GM12878 (cell line): ENCODE results near the gene POU6F2. TPM values are rescaled to one million over a fixed set of nuclear protein-coding genes. Genes with fewer than 3 reads are reported as not detected.

Experiments used
- ATAC-seq: fragments of 200-7000 bp; cut with Tn5 transposase; 3 replicates; pipeline ENCODE4 v1.9.1; 2020; ENCODE audit warnings: mild to moderate bottlenecking, moderate library complexity
- BruUV-seq: library from RNA; stranded (reverse); fragments of 400-500 nt; replicated peaks from 2 replicates; lab custom pipeline; 2021; lab: Mats Ljungman, UMichigan
- CTCF ChIA-PET: fragments of 300-600 bp; sonication (Branson Sonifier 250); formaldehyde crosslinking; extraction: SDS; loops from one replicate; lab custom pipeline; 2021; ENCODE audit warnings: inconsistent platforms; lab: Yijun Ruan, JAX
- POLR2A ChIA-PET: fragments of 350-600 bp; formaldehyde crosslinking; extraction: SDS; loops from one replicate; lab custom pipeline; 2021; ENCODE audit warnings: inconsistent platforms; lab: Charles Lee
- RAD21 ChIA-PET: fragments of 300-600 bp; sonication (Branson Sonifier 250); formaldehyde crosslinking; loops from one replicate; lab custom pipeline; 2023; ENCODE audit warnings: antibody characterized with exemption; ENCODE audit not compliant: unreplicated experiment; lab: Charles Lee
- SMC1A ChIA-PET: fragments of 300-600 bp; sonication (Branson Sonifier 250); formaldehyde crosslinking; loops from one replicate; lab custom pipeline; 2023; ENCODE audit not compliant: unreplicated experiment, uncharacterized antibody; lab: Charles Lee
- DNase-seq: peaks from one replicate; pipeline ENCODE4 v3.0.0-alpha.2; 2011; ENCODE audit warnings: low read depth, low spot score
- FAIRE-seq: peaks from 3 replicates; lab custom pipeline; 2011; peaks lifted over from hg19 to GRCh38; lab: Jason Lieb, UNC
- H2AFZ ChIP-seq: 2 replicates; pipeline ENCODE4 v1.6.0; 2011; ENCODE audit warnings: low read depth, low read length, control low read depth; ENCODE audit not compliant: control insufficient read depth
- H3K27ac ChIP-seq: 2 replicates; pipeline ENCODE4 v1.5.1; 2011; ENCODE audit warnings: control low read depth; ENCODE audit not compliant: control insufficient read depth, insufficient read depth
- H3K27me3 ChIP-seq, 2 experiments: replicated peaks in 1 of 2; 2 replicates each; pipeline versions ENCODE4 v1.6.0 to v1.6.1; 2011; ENCODE audit warnings: low read length in 1 of 2; ENCODE audit not compliant: control insufficient read depth in 2 of 2, insufficient read depth in 2 of 2
- H3K36me3 ChIP-seq, 2 experiments: 2 replicates each; pipeline ENCODE4 v1.5.1; 2011; ENCODE audit warnings: low read length in 1 of 2; ENCODE audit not compliant: control insufficient read depth in 2 of 2, insufficient read depth in 2 of 2
- H3K4me1 ChIP-seq: 2 replicates; pipeline ENCODE4 v1.6.1; 2011; ENCODE audit warnings: mild to moderate bottlenecking, low read length, moderate library complexity, mixed read lengths; ENCODE audit not compliant: control insufficient read depth, insufficient read depth
- H3K4me2 ChIP-seq: 2 replicates; pipeline ENCODE4 v1.6.0; 2011; ENCODE audit warnings: control low read depth; ENCODE audit not compliant: control insufficient read depth, insufficient read depth
- H3K4me3 ChIP-seq: fragments of 200-600 bp; sonication (generic); 2 replicates; pipeline ENCODE4 v1.5.1; 2016
- H3K79me2 ChIP-seq: 2 replicates; pipeline ENCODE4 v1.6.0; 2011; ENCODE audit warnings: low read length; ENCODE audit not compliant: control insufficient read depth, insufficient read depth
- H3K9ac ChIP-seq: 2 replicates; pipeline ENCODE4 v1.8.0; 2011; ENCODE audit warnings: low read length, control low read depth, mixed read lengths; ENCODE audit not compliant: control insufficient read depth, insufficient read depth
- H3K9me3 ChIP-seq: replicated peaks from 3 replicates; pipeline ENCODE4 v1.5.1; 2011; ENCODE audit warnings: mild to moderate bottlenecking, low read length; ENCODE audit not compliant: control insufficient read depth, insufficient read depth
- H4K20me1 ChIP-seq: 2 replicates; pipeline ENCODE4 v1.6.0; 2011; ENCODE audit not compliant: control insufficient read depth, insufficient read depth
- ATF2 ChIP-seq: IDR thresholded peaks from 2 replicates; pipeline ENCODE4 v1.6.1; 2012; ENCODE audit warnings: low read length, inconsistent platforms
- ELK1 ChIP-seq: IDR thresholded peaks from 2 replicates; pipeline ENCODE4 v1.6.1; 2012; ENCODE audit warnings: low read depth, low read length, improper control_type of control experiment
- EP300 ChIP-seq, 2 experiments: fragments of 150-350 bp in 1 of 2; IDR thresholded peaks; 2 replicates each; pipeline ENCODE4 v1.6.1; 2011 to 2012; ENCODE audit warnings: low read depth in 2 of 2, low read length in 2 of 2, borderline replicate concordance in 1 of 2, improper control_type of control experiment in 1 of 2, inconsistent platforms in 1 of 2; ENCODE audit not compliant: control insufficient read depth in 1 of 2
- FOXM1 ChIP-seq: IDR thresholded peaks from 2 replicates; pipeline ENCODE4 v1.6.1; 2012; ENCODE audit warnings: low read depth, mild to moderate bottlenecking, inconsistent platforms, low read length, moderate library complexity
- HDAC6 ChIP-seq: fragments of 200-600 bp; sonication (generic); IDR thresholded peaks from one replicate; pipeline ENCODE4 v1.8.0; 2017; ENCODE audit warnings: antibody characterized with exemption; ENCODE audit not compliant: unreplicated experiment
- MXI1 ChIP-seq: fragments of 150-350 bp; IDR thresholded peaks from 2 replicates; pipeline ENCODE4 v1.6.1; 2011; ENCODE audit warnings: low read depth, mild to moderate bottlenecking, inconsistent platforms, low read length, improper control_type of control experiment
- NKRF ChIP-seq: fragments of 450-650 bp; conservative IDR thresholded peaks from 2 replicates; pipeline ENCODE4 v1.6.1; 2017; ENCODE audit warnings: mild to moderate bottlenecking, moderate library complexity
- NR2C2 ChIP-seq: IDR thresholded peaks from 2 replicates; pipeline ENCODE4 v1.6.1; 2011; ENCODE audit warnings: borderline replicate concordance, low read depth; ENCODE audit not compliant: control insufficient read depth, insufficient read length
- RELA ChIP-seq: fragments of 450-650 bp; IDR thresholded peaks from 2 replicates; pipeline ENCODE4 v1.8.0; 2014; ENCODE audit warnings: borderline replicate concordance; ENCODE audit not compliant: partially characterized antibody
- SIX5 ChIP-seq: IDR thresholded peaks from 2 replicates; pipeline ENCODE4 v1.6.1; 2011; ENCODE audit warnings: mild to moderate bottlenecking, low read depth, low read length, moderate library complexity; ENCODE audit not compliant: severe bottlenecking
- ZBED1 ChIP-seq: IDR thresholded peaks from 2 replicates; pipeline ENCODE4 v1.6.1; 2016; ENCODE audit warnings: borderline replicate concordance
- WGBS: methylation state at CpG from one replicate; pipeline ENCODE4 v1.1.6; 2016; ENCODE audit warnings: low lambda C conversion rate; ENCODE audit not compliant: insufficient replicate concordance, insufficient coverage; ENCODE audit errors: missing lambda C conversion rate; 5-methylcytosine and 5-hydroxymethylcytosine counted together
- in situ Hi-C: fragments of 300-500 bp; cut with MboI; formaldehyde crosslinking; loops from 9 replicates; pipeline ENCODE4 v1.14.3; 2018; ENCODE audit warnings: mixed read lengths
- intact Hi-C: fragments of 100-400 bp; cut with micrococcal nuclease; formaldehyde crosslinking; loops from one replicate; pipeline ENCODE4 v1.14.2; 2022; ENCODE audit not compliant: unreplicated experiment
- polyA plus RNA-seq, 11 experiments: library from polyadenylated mRNA; depleted of rRNA in 4 of 11; unstranded in 6 of 11; stranded (reverse) in 5 of 11; fragments of >200 nt; fragmentation: Nextera tagmentation in 4 of 11; fragmentation: Illumina TruSeq in 1 of 11; extraction: Ambion mirVana in 4 of 11; extraction: Trizol in 1 of 11; gene quantifications; 1 replicate in 1 of 11; 2 replicates in 10 of 11; pipeline versions ENCODE4 v1.2.1 to v1.2.3, GENCODE V29; 2011 to 2016; ENCODE audit warnings: inconsistent platforms in 2 of 11, missing spikeins in 2 of 11, low read depth in 1 of 11
- total RNA-seq, 4 experiments: library from RNA; depleted of rRNA in 3 of 4; stranded (reverse); fragments of >200 nt in 3 of 4; fragmentation: Illumina TruSeq in 1 of 4; extraction: Trizol in 1 of 4; gene quantifications; 2 replicates each; pipeline versions ENCODE4 v1.2.1 to v1.2.3, GENCODE V29; 2013 to 2021

Gene POU6F2
- total and polyA plus RNA-seq, 10 of the 15 experiments (the other 5 are each of a cell fraction or from before 2014, with no cell fraction given) = 0.10 TPM; not detected in 9

GRCh38 chr7:39211581-39211980 lies 233.9 kb downstream of the POU6F2 start:
- Histone ChIP-seq H3K4me2 (no peak overlapping the region), H4K20me1 (no peaks in the 10 kb centered on the region), H3K79me2 (no peaks in the 10 kb centered on the region), H3K27me3 (no peaks in the 10 kb centered on the region; a peak in 1 of 4 replicates), H3K4me1 (no peaks in the 10 kb centered on the region), H2AFZ (no peak overlapping the region), H3K36me3 (no peaks in the 10 kb centered on the region), H3K9ac (no peak overlapping the region), H3K4me3 (no peak overlapping the region), H3K9me3 (no peaks in the 10 kb centered on the region), H3K27ac (no peak overlapping the region)
- ATAC-seq = no peak
- SMC1A ChIA-PET = no interaction called here
- whole genome bisulfite sequencing = 2% methylated on average over 3 of the region's 3 CpGs
- RAD21 ChIA-PET = no interaction called here
- POLR2A ChIA-PET = no interaction called here
- no peak for DNase-seq
- CTCF ChIA-PET = no interaction called here
- intact Hi-C loops = no loop called here
- in situ Hi-C loops = no loop called here
- TF ChIP-seq SIX5 (no peak), ATF2 (no peak), FOXM1 (no peak), EP300 (IDR thresholded peaks at IDR 0.05; ENCODE audit: borderline replicate concordance in 1 of 2, control insufficient read depth in 1 of 2, low read depth in 2 of 2, low read length in 2 of 2) (no peak), RELA (no peak), NR2C2 (no peak), HDAC6 (no peak), NKRF (no peak), ZBED1 (no peak), MXI1 (no peak), ELK1 (no peak)
- BruUV-seq = no TSS peak
- no peak for FAIRE-seq
